Retinal pigment epithelial cell (primary cell): ENCODE data around the gene PEX10.

Experiments
- DNase-seq: peaks from one replicate; pipeline ENCODE4 v3.0.0-alpha.2; 2010; ENCODE audit warnings: low read depth
- H3K4me3 ChIP-seq: 2 replicates; pipeline ENCODE4 v1.5.1; 2011; ENCODE audit warnings: mild to moderate bottlenecking, low read length, control low read depth, moderate library complexity
- TF ChIP-seq, protein P1 (sequence below): conservative IDR thresholded peaks from 2 replicates; pipeline ENCODE4 v1.5.1; 2011; ENCODE audit warnings: low read depth, low read length, control low read depth, inconsistent platforms

Gene PEX10

DNA sequence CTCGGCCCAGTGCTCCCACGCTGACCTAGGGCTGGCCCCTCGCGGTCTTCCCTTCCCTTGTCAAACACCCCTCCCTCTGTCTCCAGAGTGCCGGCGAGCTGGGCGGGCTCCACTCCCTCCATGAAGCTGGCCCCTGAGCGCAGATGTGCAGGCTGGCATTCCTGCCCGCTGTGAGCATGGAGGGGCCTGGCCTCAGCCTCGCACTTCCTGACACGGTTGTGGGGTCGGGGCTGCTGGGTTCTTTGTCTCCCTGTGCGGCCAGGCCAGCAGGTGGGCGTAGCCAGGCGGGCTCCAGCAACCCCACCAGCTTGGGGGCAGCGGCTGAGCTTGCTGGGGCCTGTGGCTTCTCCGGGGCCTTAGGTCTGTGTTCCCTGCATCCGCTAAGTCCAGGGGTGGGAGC lies 14.2 kb upstream of the PEX10 start:
- H3K4me3 ChIP-seq, result no peak overlapping the region
- no peak for DNase-seq
- TF ChIP-seq, protein P1, sequence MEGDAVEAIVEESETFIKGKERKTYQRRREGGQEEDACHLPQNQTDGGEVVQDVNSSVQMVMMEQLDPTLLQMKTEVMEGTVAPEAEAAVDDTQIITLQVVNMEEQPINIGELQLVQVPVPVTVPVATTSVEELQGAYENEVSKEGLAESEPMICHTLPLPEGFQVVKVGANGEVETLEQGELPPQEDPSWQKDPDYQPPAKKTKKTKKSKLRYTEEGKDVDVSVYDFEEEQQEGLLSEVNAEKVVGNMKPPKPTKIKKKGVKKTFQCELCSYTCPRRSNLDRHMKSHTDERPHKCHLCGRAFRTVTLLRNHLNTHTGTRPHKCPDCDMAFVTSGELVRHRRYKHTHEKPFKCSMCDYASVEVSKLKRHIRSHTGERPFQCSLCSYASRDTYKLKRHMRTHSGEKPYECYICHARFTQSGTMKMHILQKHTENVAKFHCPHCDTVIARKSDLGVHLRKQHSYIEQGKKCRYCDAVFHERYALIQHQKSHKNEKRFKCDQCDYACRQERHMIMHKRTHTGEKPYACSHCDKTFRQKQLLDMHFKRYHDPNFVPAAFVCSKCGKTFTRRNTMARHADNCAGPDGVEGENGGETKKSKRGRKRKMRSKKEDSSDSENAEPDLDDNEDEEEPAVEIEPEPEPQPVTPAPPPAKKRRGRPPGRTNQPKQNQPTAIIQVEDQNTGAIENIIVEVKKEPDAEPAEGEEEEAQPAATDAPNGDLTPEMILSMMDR, result no peak

DNA sequence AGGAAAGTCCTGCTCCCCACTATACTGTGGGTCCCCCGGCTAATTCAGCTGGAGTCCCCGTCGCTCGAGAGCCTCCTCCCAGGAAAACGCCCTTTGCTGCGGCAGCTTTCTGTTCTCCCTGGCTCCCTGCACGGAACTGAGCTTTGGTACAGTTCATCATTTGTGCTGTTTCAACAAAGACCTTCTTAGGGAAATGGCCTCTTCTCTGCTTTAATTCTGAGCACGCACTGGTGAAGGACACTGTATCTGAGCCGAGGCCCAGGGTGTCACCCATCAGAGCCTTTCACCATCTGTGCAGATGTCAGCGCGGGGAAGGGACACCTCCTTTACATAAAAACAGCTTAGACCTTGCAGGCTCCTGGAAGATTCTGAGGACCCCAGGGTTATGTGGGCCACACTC lies 13.5 kb upstream of the PEX10 start:
- TF ChIP-seq, protein P1, result no peak
- no peak for DNase-seq
- H3K4me3 ChIP-seq, result no peak overlapping the region

- no peak overlapping the region for H3K4me3 ChIP-seq
- TF ChIP-seq, protein P1, result no peak
- no peak for DNase-seq
Observed at GRCh38 chr1:2422523-2422922, 10.2 kb upstream of the PEX10 start.

DNA sequence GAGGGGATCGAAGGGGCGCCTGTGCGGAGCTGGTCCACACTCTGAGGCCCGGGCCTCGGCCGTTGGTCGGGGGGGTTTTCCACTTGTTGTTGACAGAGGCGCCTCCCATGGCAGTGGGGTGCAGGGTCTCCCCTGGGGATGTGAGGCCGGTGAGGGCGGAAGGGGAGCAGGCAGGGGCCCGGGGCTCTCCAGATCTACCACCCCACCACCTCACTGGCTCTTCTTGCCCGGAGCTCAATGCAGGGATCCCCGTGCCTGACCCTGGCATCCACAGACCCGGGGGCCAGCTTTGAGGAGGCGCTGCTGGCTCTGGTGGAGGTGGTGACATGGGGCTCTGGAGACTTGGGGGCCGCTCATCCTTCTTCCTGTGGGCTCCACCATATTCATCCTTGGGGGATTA lies 7.1 kb upstream of the PEX10 start:
- TF ChIP-seq, protein P1, result no peak
- DNase-seq, result no peak
- H3K4me3 ChIP-seq, result no peak overlapping the region

GRCh38 chr1:2418791-2419320 lies 6.5 kb upstream of the PEX10 start:
- TF ChIP-seq, protein P1, result no peak
- DNase-seq, result no peak
- H3K4me3 ChIP-seq, result no peak overlapping the region

- H3K4me3 ChIP-seq, result no peak overlapping the region
- TF ChIP-seq, protein P1, result no peak
- DNase-seq, result no peak
Observed at GRCh38 chr1:2417833-2418225, 5.5 kb upstream of the PEX10 start.

DNA sequence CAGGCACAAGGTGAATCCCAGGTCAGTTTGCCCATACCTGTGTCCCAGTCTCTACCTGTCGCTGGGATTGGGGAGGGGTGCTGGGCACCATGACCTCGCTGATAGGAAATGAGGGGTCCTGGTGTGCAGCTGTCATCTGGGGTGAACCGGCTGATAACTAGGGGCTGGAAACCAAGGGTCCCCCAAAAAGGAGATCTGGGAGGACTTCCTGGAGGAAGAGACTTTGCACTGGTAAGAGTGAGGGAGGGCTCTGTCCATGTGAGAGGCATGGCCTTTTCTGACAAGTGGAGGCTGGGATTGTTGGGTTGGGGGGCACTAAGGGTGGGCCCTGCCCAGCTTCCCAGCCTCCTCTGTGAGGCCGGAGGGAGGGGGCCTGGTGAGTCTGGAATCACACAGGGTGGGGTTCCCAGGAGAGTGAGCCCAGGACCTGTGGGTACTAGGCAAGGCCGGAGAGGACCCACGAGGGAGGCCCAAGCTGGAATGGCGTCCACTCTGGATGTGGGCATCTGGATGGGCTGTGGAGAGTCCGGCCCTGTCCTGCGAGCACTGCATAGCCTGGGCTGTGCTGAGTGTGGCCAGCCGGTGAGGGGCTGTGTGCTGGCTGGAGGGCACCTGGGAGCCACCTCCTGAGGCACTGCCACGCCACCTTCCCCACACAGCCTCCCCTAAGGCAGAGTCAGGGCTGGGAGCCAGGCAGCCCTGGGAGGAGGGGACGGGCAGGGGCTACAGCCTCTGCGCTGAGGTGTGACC lies 4.9 kb upstream of the PEX10 start:
- TF ChIP-seq, protein P1, result no peak
- DNase-seq, result no peak
- H3K4me3 ChIP-seq, result no peak overlapping the region
